Effector memory CD8-positive, alpha-beta T cell (primary cell): ENCODE results near the gene SPTSSB.

ENCODE experiments used
- ATAC-seq: fragments of 150-1000 bp; cut with Tn5 transposase; replicated peaks from 2 replicates; pipeline ENCODE4 v1.10.0; 2021; ENCODE audit warnings: mild to moderate bottlenecking, moderate library complexity
- DNase-seq, 3 experiments: peaks; one replicate each; pipeline ENCODE4 v3.0.0; 2021
- H3K27ac Mint-ChIP-seq, 2 donors: one replicate each; pipeline ENCODE4 v1.8.0; 2022; ENCODE audit warnings: mild to moderate bottlenecking in 2 of 2, mixed read lengths in 2 of 2, moderate library complexity in 2 of 2
- H3K27me3 Mint-ChIP-seq, 2 donors: one replicate each; pipeline ENCODE4 v1.8.0; 2022; ENCODE audit warnings: mixed read lengths in 2 of 2
- H3K36me3 Mint-ChIP-seq: one replicate; pipeline ENCODE4 v1.8.0; 2022; ENCODE audit warnings: mild to moderate bottlenecking, moderate library complexity, mixed read lengths; ENCODE audit not compliant: insufficient read depth
- H3K4me1 Mint-ChIP-seq, 2 donors: one replicate each; pipeline ENCODE4 v1.8.0; 2022; ENCODE audit warnings: low read depth in 2 of 2, mixed read lengths in 2 of 2
- H3K4me3 Mint-ChIP-seq, 2 donors: one replicate each; pipeline ENCODE4 v1.8.0; 2022; ENCODE audit warnings: mild to moderate bottlenecking in 2 of 2, mixed read lengths in 2 of 2, moderate library complexity in 2 of 2
- H3K9me3 Mint-ChIP-seq, 2 donors: one replicate each; pipeline ENCODE4 v1.8.0; 2022; ENCODE audit warnings: mixed read lengths in 2 of 2

The SPTSSB gene

GRCh38 chr3:161343986-161344385 is 27.3 kb downstream of the SPTSSB start:
- H3K9me3 Mint-ChIP-seq, result no peaks in the 10 kb centered on the region
- peaks cover 1 to 3% of the 10 kb centered on the region in 2 donors for H3K4me1 Mint-ChIP-seq
- DNase-seq, result no peak
- H3K4me3 Mint-ChIP-seq, result no peak overlapping the region
- no peak overlapping the region for H3K27ac Mint-ChIP-seq
- peaks cover 0 to 35% of the 10 kb centered on the region in 2 donors for H3K27me3 Mint-ChIP-seq
- no peaks in the 10 kb centered on the region for H3K36me3 Mint-ChIP-seq
- no peak for ATAC-seq

DNA sequence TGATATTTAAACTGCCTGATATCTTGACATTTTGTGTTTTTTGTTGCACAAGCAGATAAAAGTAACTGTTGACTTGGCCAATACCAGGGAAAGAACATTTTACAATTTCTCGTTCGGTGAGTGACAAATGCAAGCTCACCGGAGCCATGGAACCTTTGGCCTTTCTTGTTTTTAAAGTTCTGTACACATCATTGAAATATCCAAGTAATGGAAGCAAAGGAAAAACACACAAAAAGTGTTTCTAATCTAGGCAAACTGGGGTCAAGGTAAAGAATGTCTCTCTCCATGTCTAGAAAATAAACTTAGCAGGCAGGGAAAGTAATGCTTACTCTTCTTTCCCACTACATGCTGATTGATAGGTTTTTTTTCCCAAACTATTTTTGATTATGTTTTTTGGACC is 27.8 kb downstream of the SPTSSB start:
- H3K27ac Mint-ChIP-seq, result no peak overlapping the region
- no peak for ATAC-seq
- H3K4me1 Mint-ChIP-seq, result no peaks in the 10 kb centered on the region
- peaks cover 0 to 32% of the 10 kb centered on the region in 2 donors for H3K27me3 Mint-ChIP-seq
- H3K9me3 Mint-ChIP-seq, result no peaks in the 10 kb centered on the region
- no peak for DNase-seq
- H3K36me3 Mint-ChIP-seq, result no peaks in the 10 kb centered on the region
- no peak overlapping the region for H3K4me3 Mint-ChIP-seq

GRCh38 chr3:161342629-161343028 is 28.7 kb downstream of the SPTSSB start:
- DNase-seq (no peak), ATAC-seq (no peak)
- Mint-ChIP-seq H3K36me3 (no peaks in the 10 kb centered on the region), H3K27ac (no peak overlapping the region), H3K4me1 (no peaks in the 10 kb centered on the region), H3K27me3 (peaks cover 0 to 27% of the 10 kb centered on the region in 2 donors), H3K4me3 (no peak overlapping the region), H3K9me3 (no peaks in the 10 kb centered on the region)

- no peaks in the 10 kb centered on the region for H3K36me3 Mint-ChIP-seq
- no peaks in the 10 kb centered on the region for H3K4me1 Mint-ChIP-seq
- no peak overlapping the region for H3K4me3 Mint-ChIP-seq
- no peaks in the 10 kb centered on the region for H3K9me3 Mint-ChIP-seq
- peaks cover 0 to 37% of the 10 kb centered on the region in 2 donors for H3K27me3 Mint-ChIP-seq
- no peak for DNase-seq
- ATAC-seq, result no peak
- no peak overlapping the region for H3K27ac Mint-ChIP-seq
Observed at GRCh38 chr3:161339517-161340500, 31.5 kb downstream of the SPTSSB start.

DNA sequence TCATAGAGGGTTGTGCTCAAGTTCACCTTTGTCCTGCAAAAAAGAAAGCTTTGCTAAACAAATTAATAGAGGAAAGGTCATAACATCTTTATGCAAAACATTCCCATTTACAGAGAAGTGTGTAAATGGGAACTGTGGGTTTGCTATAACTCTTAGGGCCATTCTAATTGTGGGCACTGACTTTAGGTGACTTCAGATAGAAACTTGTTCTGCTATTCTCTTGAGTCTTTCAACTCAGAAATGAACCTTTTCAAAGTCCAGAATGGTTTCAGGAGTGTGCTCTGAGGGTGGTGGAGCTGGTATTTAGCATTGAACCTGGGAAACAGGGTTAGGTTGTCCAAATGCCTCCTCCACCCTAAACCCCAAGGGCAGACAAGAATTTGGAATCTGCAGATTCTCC is 34.0 kb downstream of the SPTSSB start:
- no peak overlapping the region for H3K27ac Mint-ChIP-seq
- no peaks in the 10 kb centered on the region for H3K9me3 Mint-ChIP-seq
- H3K27me3 Mint-ChIP-seq, result peaks cover 0 to 42% of the 10 kb centered on the region in 2 donors
- DNase-seq (no peak), ATAC-seq (no peak)
- H3K4me1 Mint-ChIP-seq, result no peaks in the 10 kb centered on the region
- H3K4me3 Mint-ChIP-seq, result no peak overlapping the region
- no peaks in the 10 kb centered on the region for H3K36me3 Mint-ChIP-seq

DNA sequence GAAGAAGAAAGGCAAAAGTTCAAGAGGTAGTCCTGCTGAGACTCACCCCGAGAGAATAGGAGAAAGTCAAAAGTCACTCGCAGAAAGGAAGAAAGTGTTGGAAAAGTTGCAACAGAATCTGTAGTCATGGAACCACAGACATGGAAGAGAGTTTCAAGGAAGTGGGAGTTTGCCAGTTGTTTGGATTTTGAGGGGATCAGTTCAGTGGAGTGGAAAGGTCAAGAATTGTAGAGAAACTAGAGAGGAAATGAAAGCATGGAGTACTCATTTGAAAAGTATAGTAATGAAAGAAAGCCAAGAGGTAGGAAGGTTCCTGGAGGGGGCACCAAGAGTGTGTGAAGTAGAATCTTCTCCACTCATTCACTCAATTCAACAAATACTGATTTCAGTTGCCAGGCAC is 34.7 kb downstream of the SPTSSB start:
- Mint-ChIP-seq H3K27ac (no peak overlapping the region), H3K36me3 (no peaks in the 10 kb centered on the region)

GRCh38 chr3:161333696-161334095 is 37.6 kb downstream of the SPTSSB start:
- H3K36me3 Mint-ChIP-seq, result no peaks in the 10 kb centered on the region
- DNase-seq (no peak), ATAC-seq (no peak)
- no peak overlapping the region for H3K27ac Mint-ChIP-seq
- no peaks in the 10 kb centered on the region for H3K9me3 Mint-ChIP-seq
- no peak overlapping the region for H3K4me3 Mint-ChIP-seq
- peaks cover 20 to 48% of the 10 kb centered on the region in 2 donors for H3K27me3 Mint-ChIP-seq
- no peaks in the 10 kb centered on the region for H3K4me1 Mint-ChIP-seq

More for the DNA sequence above, 34.7 kb downstream of the SPTSSB start:
- Mint-ChIP-seq H3K9me3 (no peaks in the 10 kb centered on the region), H3K4me1 (no peaks in the 10 kb centered on the region), H3K4me3 (no peak overlapping the region), H3K27me3 (peaks cover 0 to 37% of the 10 kb centered on the region in 2 donors)
- no peak for DNase-seq
- no peak for ATAC-seq

DNA sequence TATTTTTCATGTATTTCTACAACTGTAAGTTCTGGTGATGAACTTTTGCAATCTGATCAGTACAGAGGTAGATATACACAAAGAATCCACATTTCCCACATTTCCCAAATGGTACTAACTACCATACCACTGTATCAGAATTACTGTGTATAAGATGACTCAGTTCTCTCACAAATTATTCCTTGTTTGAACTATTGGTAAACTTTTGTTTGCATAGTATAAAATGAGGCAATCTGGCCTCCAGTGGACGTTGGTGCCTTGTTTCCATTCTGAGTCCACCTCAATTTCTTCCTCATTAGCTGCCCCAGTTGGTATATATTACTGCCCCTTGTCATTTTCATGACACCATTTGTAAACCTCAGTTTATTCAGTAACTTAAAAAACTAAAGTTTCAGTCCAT is 38.5 kb downstream of the SPTSSB start:
- H3K36me3 Mint-ChIP-seq, result no peaks in the 10 kb centered on the region
- no peak overlapping the region for H3K27ac Mint-ChIP-seq

DNA sequence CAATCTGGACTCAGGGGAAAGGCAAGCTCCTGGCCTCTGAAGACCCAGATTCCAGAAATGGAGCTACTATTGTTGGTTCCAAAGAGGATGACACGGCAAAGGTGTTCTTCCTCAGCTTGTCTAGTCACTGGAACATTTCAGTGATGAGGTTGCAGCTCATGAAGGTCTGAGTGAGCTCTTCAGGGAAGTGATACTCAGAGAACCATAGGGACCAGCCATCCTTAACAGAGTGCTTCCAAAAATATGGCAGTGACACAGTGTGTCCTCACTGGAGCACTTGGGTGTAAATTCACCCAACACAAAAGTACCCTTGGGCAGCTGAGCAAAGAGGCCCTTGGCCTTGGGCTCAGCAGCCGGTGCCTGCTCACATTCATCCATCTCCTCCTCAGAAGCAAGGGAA is 46.3 kb downstream of the SPTSSB start:
- Mint-ChIP-seq H3K9me3 (peaks cover 7% of the 10 kb centered on the region in 2 donors), H3K27me3 (peaks cover 15 to 18% of the 10 kb centered on the region in 2 donors), H3K4me1 (peaks cover 0 to 5% of the 10 kb centered on the region in 2 donors), H3K27ac (no peak overlapping the region), H3K36me3 (no peaks in the 10 kb centered on the region), H3K4me3 (no peak overlapping the region)
- DNase-seq (no peak), ATAC-seq (no peak)

More for the DNA sequence above, 38.5 kb downstream of the SPTSSB start:
- Mint-ChIP-seq H3K4me1 (peaks cover 0 to 2% of the 10 kb centered on the region in 2 donors), H3K9me3 (no peaks in the 10 kb centered on the region), H3K27me3 (peaks cover 22 to 48% of the 10 kb centered on the region in 2 donors), H3K4me3 (no peak overlapping the region)
- ATAC-seq, result no peak
- no peak for DNase-seq

DNA sequence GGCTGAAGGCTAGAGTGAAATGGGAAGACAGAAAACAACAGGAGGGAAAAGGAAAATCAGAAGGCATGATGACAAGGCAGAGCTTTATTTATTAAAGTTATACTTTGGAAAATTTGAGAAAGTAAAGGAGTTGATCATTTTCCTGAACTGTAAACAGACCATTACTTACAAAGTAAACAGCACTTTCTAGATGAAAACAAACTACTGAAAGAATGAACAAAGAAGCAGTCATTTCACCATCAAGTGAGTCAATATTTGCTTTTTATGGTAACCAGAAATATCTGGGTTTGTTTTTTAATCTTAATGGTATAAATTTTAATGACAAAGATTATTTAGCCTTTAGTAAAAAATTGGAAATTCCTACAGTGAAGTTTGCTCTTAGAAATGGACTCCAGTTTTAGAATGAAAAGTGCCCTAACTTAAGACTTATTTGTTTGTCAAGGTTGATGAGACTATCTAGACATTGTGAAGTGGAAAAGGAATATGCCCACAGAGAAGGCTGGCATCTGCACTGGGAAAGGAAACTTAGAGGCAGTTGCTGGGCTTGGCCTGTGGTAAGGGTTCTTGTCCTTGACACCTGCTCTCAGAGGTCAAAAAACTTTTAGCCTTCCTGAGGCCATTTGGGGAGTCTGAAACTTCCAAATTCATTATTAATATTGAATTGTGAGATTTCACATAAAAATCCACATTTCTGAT is 47.2 kb downstream of the SPTSSB start:
- DNase-seq (no peak), ATAC-seq (no peak)
- no peaks in the 10 kb centered on the region for H3K36me3 Mint-ChIP-seq
- peaks cover 7% of the 10 kb centered on the region in 2 donors for H3K9me3 Mint-ChIP-seq
- no peak overlapping the region for H3K27ac Mint-ChIP-seq
- H3K27me3 Mint-ChIP-seq, result peaks cover 5 to 9% of the 10 kb centered on the region in 2 donors
- no peak overlapping the region for H3K4me3 Mint-ChIP-seq
- H3K4me1 Mint-ChIP-seq, result peaks cover 0 to 5% of the 10 kb centered on the region in 2 donors

DNA sequence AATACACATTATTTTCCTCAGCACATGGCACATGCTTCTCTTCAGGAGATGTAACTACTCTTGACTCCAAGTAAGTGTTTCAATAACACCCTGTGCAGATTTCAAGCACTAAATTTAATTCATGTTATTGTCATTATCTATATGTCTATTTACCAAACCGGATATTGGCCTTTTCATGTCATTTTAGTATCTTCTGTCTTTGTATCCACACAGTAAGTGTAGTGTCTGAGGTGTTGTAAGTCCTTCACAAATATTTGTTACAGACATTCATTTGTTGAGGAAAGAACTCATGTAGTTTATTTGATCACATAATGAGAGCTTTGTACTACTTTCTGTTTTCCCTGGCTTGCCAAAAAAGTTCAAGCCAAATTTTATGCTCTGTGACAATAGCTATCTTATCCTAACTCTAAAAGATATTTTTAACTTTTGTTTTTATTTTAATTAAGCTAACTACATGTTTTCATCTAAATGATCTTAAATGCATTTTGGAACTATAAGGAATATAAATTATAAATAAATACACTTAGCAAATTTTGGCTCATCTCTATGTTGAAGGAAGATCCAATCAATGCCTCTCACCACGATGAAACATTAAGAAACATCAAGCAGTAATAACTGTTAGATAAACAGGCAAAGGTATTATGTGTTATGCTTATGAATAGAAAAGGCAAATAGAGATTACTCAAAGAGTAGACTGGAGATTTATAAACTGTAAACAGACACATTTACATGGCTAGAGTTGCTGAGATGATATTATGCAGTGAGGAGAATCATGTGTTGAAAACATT is 48.3 kb downstream of the SPTSSB start:
- peaks cover 0 to 7% of the 10 kb centered on the region in 2 donors for H3K27me3 Mint-ChIP-seq
- H3K9me3 Mint-ChIP-seq, result peaks cover 7% of the 10 kb centered on the region in 2 donors
- peaks cover 0 to 4% of the 10 kb centered on the region in 2 donors for H3K4me1 Mint-ChIP-seq
- H3K4me3 Mint-ChIP-seq, result no peak overlapping the region
- DNase-seq, result no peak
- ATAC-seq, result no peak
- H3K27ac Mint-ChIP-seq, result no peak overlapping the region
- H3K36me3 Mint-ChIP-seq, result peaks cover under 1% of the 10 kb centered on the region

DNA sequence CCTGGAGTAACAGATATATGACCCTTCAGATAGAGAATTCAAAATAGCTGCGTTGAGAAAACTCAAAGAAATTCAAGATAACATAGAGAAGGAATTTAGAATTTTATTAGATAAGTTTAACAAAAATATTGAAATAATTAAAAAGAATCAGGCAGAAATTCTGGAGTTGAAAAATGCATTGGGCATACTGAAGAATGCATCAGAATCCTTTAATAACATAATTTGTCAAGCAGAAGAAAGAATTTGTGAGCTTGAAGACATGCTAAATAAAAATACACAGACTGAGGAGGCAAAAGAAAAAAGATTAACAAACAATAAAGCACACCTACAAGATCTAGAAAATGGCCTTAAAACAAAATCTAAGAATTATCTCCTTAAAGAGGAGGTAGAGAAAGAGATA is 50.5 kb downstream of the SPTSSB start:
- H3K9me3 Mint-ChIP-seq, result peaks cover 7% of the 10 kb centered on the region in 2 donors
- H3K27ac Mint-ChIP-seq, result no peak overlapping the region
- DNase-seq (no peak), ATAC-seq (no peak)
- peaks cover 0 to 27% of the 10 kb centered on the region in 2 donors for H3K27me3 Mint-ChIP-seq
- peaks cover 3% of the 10 kb centered on the region for H3K36me3 Mint-ChIP-seq
- peaks cover 0 to 5% of the 10 kb centered on the region in 2 donors for H3K4me1 Mint-ChIP-seq
- no peak overlapping the region for H3K4me3 Mint-ChIP-seq

- H3K9me3 Mint-ChIP-seq, result peaks cover 7% of the 10 kb centered on the region in 2 donors
- no peak overlapping the region for H3K27ac Mint-ChIP-seq
- no peak for ATAC-seq
- peaks cover 0 to 30% of the 10 kb centered on the region in 2 donors for H3K27me3 Mint-ChIP-seq
- H3K4me1 Mint-ChIP-seq, result peaks cover 0 to 3% of the 10 kb centered on the region in 2 donors
- H3K36me3 Mint-ChIP-seq, result peaks cover 3% of the 10 kb centered on the region
- no peak overlapping the region for H3K4me3 Mint-ChIP-seq
- no peak for DNase-seq
Observed at GRCh38 chr3:161319867-161320266, 51.5 kb downstream of the SPTSSB start.
